ENCODE data around the gene VAV2.
"Not testable (repeated sequence)": the region's sequence is repeated elsewhere in the genome, so short reads cannot be mapped to it uniquely, and the experiment has no call there.

The VAV2 gene

DNA sequence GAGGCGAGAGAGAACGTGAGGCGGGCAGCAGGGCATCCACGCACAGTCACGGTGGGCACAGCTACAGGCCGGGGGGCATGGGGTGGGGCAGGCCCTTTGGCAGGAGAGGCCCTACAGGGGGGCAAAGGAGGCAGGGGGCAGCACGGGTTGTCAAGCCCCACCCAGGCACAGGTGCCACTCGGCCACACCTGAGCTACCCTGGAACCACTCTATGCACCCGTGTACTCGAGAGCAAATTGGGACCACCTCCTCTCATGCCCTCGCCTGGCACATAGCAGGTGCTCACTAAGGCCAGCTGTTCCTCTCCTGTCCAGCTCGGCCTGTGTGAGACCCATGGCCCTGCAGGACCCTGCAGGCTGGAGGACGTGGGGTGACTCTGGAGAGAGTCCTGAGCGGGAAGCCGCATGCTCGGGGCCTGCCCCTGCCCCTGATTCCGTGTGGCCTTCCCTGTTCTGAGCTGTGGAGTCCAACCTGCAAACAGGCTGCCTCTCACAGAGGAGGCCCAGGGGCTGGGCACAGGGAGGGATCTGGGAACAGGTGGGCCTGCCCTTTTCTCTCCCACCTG is 222.5 kb downstream of the VAV2 start:
- no peak for DNase-seq (ENCODE audit: low read depth in 2 of 2)

DNA sequence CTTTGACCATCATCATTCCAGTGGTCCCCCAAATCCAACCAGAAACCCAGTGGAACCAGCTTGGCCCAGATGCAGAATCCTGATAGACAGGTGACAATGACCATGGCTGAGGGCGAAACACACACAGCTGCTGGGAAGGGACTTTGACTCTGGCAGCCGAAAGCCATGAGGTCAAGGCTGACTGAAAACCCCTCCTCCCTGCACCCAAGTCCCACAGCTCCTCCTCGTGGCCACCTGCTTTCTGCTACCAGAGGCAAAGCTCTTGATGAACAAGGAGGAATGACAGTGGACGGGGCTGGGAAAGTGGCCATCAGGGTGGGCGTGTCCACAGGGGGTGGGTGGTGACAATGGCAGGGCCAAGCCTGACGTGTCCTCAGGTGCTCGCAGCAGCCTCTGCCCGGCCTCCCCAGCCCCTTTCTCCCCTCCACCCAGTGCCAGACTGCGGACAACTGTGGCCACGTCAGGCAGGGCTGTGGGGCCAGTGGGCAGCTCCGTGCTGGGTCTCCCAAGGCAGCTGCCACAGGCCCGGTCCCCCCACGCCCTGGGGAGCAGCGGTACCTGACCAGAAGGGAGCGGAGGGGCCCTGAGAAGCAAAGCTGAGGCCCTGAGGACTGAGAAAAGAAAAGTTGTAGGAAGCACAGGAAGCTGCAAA is 223.1 kb downstream of the VAV2 start:
- DNase-seq (ENCODE audit: low read depth in 2 of 2): no peak

DNA sequence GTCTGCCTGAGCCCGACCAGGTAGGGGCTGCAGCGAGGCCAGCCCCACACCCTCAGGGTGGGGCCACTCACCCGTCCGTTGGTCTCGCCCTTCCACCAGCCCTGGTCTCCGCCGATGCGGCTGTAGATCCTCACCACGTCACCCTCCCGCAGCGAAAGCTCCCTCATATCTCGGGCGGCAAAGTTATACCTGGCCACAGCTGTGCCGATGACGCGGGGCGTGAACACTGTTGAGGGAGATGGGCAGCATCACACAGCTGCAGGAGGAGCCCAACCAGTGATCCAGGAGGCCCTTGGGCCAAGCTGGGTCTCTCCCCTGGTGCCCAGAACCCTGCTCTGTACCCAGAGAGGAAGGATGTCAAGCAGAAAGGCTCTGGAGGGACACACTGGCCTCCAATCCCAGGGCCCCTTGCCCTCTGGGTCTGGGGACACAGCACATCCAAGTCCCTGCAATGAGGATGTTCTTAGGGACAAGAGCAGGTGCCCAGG is 223.7 kb downstream of the VAV2 start:
- no peak for DNase-seq (ENCODE audit: low read depth in 2 of 2)

DNA sequence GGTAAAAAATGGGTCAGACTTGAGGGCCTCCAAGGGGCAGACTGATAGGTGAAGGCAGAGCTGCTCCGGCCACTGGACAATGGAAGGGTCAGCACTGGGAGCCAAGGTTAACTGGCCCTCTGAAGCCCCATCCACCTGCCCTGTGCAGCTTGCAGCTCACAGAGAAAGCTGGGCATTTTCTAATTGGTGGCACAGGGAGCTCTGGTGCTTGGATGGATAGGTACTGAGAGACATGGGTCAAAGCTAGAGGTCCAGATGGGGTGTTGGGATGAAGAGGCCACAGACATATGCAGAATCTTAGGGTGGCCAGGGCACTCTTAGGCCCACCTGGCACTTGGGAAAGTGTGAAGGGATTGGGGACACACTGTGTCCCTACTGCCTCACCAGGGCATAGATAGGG is 224.5 kb downstream of the VAV2 start:
- no peak for DNase-seq (ENCODE audit: low read depth in 2 of 2)

DNA sequence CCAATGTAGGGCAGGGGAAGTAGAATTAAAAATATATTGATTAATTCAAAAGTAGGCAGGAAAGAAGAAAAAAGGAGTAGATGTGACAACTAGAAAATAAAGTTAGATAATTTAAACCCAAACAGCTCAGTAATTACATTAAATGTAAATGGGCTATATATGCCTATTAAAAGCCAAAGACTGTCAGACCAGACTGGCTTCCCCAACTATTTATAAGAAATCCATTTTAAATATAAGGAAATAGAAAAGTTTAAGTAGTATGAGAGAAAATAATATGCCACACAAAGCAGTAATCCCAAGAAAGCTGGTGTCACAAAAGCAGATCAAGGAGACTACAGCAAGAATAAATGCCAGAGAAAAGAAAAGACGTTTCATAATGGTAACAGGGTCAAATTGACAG is 225.1 kb downstream of the VAV2 start:
- no peak for DNase-seq (ENCODE audit: low read depth in 2 of 2)

DNA sequence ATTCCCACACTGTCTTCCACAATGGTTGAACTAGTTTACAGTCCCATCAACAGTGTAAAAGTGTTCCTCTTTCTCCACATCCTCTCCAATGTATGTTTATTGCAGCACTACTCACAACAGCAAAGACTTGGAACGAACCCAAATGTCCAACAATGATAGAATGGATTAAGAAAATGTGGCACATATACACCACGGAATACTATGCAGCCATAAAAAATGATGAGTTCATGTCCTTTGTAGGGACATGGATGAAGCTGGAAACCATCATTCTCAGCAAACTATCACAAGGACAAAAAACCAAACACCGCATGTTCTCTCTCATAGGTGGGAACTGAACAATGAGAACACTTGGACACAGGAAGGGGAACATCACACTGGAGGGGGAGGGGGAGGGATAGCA is 225.9 kb downstream of the VAV2 start:
- DNase-seq (ENCODE audit: low read depth in 2 of 2): not testable (repeated sequence)

DNA sequence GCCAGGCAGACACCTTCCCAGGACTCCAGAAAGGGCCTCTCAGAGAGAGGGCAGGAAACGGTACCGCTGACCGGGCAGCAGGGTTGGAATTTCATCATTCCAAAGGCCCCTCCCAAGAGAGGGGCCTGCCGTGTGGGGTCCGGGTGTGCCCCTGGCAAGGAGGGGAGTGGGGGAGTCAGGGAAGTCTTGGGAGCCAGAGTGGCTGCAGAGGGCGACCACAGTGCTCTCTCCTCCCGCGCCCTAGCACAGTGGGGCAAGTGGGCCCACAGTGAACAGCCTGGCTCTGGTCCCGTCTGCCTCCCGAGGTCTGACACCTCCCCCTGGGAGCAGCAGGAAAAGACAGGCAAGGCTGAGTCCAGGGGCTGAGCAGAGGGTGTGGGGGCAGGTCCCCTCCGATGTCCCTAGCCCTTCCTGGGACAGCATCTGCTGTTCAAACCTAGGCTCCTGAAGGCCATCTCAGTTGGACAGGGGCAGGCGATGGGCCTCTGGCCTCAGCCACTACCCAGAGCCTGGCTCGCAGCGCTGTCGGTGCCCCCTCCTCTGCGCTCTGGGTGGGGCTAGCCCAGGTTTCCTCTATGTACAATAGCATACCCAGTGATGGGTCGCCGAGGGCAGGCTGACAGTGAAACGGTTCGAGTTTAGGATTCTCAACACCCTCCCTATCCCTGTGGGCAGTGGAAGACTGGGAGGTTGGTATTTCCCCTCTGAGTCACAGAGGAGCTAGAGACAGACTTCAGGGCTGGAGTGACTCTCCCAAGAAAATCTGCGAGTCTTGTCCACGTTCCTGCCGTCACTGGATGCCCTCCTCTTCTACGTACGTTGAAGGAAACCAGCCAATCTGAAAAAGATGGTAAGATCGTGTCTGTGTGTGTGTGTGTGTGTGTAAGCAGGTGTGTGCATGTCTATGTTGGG is 228.6 kb downstream of the VAV2 start:
- no peak for DNase-seq (ENCODE audit: low read depth in 2 of 2)

DNA sequence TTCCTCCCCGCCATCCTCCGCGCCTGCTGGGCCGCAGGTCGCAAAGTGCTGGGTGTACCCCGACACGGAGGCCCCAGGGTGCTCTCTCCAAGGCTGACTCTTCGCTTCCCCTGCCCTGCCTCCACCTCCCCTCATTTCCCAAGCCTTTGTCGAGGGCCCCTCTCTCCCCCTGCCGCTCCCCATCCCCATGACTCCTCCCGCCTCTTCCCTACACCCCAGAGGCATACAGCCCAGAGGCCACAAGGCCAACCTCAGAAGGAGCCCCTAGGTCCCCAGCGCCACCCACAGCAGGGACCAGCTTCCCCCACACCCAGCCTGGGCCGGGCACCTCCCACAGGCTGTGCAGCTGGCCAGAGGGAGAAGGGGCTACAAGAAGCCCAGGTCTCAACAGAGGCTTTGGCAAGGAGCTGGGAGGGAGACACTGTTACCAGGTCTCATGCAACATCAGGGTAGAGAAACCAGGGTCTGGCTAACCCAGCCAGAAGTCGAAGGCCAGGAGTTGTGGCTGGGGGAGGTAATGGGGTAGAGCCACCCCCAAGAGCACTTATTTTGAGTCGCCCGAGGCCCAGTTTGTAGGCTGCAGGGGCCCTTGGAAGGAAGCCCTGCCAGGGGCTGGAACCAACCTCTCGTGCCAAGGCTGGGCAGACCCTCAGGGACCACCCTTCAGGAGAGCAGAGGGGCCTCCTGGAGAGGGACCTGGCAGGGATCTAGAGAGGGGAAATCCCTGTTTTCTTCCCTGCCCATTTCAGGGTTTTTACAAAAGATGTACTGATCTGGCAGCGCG is 229.4 kb downstream of the VAV2 start:
- DNase-seq (ENCODE audit: low read depth in 2 of 2): no peak

DNA sequence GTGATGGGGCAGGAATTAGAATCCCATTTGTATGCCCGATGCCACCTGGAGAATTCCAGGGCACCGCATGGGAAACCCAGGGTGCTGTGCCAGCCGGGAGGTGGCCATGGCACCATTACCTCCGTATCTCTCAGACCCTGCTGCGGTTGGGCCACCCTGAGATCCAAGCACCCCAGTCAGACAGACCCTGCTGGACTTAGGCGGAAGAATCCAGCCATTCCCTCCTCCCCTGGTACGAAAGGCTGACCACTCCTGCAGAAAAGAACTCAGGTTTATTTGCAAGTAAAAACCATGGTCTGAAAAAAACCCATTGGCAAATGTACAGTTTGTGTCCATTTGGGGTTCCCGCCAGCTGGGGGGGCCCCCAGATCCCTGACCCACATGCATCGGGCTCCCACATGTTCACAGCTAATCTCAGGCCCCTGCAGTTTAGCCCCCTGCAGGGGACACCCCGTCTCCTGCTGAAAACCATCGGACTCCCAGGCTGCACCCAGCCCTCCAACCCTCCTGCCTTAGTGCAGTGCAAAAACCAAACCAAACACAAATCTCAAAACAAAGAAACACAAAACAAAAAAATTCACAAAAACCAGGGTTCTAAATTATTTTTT is 230.4 kb downstream of the VAV2 start:
- DNase-seq (ENCODE audit: low read depth in 2 of 2): no peak

DNA sequence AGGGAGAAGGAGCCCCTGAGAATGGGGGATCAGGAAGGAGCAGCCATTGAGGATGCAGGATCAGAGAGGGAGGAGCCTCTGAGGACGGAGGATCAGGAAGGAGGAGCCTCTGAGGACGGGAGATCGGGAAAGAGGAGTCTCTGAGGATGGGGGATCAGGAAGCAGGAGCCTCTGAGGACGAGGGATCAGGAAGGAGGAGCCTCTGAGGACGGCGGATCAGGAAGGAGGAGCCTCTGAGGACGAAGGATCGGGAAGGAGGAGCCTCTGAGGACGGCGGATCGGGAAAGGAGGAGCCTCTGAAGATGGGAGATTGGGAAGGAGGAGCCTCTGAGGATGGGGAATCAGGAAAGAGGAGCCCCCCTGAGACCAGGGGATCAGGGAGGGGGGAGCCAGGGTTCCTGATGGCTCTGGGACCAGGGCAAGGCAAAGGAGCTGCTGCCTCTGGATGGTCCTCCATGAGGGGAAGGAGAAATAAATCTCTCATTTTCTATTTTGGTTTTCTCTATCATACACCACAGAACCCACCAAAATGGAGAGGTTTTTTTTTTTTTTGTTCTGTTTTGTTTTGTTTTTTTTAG is 231.3 kb downstream of the VAV2 start:
- no peak for DNase-seq (ENCODE audit: low read depth in 2 of 2)

DNA sequence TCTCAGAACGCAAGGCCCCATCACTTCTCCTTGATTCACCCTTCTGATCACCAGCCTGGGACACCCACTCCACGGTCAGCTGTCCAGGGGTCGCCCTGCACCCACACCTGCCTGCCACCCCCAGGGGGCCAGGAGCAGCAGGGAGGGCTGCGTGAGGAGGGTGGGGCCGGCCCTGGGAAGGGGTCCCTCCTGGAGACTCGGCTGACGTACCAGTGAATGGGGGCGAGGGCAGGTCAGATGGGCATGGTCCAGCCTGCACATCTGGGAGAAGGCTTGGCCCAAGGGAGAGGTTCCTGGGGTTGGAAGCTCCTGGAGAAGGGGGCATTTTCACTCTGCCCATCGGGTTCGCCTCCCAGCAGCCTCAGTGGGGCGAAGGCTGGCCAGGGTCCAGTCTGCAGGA is 232.2 kb downstream of the VAV2 start:
- no peak for DNase-seq (ENCODE audit: low read depth in 2 of 2)

DNA sequence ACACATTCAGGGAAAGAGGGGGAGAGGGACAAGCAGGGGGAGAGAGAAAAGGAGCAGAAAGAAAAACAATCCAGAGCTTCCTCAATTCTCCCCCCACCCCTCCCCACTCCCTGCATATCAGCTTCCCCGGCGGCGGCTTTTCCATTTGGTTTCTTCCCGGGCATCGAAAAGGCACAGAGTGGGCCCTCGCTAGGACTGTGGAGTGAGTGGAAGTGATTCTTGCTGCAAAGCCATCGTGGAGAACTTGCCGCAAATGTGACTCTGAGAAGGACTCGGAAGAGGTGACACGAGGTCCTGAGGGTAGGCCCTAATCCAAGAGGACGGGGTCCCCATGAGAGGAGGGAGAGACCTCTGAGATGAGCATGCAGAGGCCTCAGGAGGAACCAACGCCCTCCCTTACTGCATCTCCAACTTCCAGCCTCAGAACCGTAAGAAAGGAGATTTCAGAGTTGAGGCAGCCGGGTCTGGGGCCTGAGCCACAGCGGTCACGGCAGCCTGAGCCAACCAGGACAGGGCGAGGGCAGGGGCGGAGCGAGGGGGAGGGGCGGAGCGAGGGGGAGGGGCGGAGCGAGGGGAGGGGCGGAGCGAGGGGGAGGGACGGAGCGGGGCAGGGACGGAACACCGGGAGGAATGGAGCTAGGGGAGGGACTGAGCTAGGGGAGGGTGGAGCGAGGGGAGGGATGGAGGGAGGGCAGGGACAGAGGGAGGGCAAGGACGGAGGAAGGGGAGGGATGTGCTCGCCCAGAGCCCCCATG is 232.8 kb downstream of the VAV2 start:
- DNase-seq (ENCODE audit: low read depth in 2 of 2): no peak

DNA sequence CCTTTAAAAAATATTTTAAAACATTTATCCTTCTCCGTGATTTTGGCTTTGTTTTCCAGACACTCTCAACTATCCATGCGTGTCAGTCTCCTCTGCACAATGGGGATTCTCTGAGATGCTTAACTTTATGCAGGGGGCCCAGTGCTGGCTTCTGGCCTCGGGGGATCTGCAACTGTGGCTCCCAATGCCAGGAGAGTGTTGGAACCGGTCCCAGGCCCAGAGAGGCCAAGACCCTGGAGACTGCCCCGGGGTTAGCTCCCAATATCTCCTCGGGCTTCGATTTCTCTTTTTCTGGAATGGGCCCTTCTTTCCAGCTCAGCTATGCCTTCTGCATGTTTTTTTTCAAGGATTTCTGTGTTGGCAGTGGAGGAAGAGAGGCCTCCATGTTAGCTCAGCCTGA is 233.9 kb downstream of the VAV2 start:
- DNase-seq (ENCODE audit: low read depth in 2 of 2): no peak

DNA sequence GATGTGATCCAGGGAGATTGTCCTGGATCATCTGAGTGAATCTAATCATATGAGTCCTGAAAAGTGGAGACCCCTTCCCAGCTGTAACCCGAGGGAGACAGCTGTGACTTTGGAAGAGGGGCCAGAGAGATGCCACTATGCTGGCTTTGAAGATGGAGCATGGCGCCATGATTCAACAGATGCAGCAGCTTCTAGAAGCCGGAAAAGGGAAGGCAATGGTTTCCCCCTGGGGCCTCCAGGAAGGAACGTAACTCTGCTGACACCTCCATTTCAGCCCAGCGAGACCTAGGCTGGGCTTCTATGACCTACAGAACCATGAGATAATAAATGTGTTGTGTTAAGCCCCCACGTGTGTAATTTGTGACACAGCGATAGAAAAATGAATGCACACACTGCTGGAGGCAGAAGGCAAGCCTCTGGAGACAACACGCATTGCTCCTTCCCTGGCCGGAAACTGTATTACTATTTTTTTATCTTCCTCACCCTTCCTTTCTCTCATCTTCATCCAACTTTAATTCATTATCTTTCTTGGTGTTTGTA is 237.4 kb downstream of the VAV2 start:
- no peak for DNase-seq (ENCODE audit: low read depth in 2 of 2)

DNA sequence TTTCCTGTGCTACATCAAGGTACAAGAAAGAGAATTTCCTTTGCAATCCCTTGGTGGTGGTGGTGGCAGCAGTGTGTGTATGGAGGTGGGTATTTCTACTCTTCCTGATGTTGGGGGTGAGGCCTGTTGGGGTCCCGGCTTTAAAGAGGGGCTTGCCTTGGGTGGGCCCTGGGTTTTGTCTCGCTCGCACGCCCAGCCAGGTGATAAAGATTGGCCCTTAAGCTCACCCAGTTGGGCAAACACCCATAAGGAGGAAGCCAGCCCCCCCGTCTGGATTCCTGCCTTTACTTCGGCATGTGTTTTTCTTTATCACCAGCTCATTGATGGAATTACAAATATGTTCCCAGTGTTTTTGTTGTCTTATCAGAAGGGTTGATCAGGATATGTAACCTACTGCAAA is 237.9 kb downstream of the VAV2 start:
- no peak for DNase-seq (ENCODE audit: low read depth in 2 of 2)

DNA sequence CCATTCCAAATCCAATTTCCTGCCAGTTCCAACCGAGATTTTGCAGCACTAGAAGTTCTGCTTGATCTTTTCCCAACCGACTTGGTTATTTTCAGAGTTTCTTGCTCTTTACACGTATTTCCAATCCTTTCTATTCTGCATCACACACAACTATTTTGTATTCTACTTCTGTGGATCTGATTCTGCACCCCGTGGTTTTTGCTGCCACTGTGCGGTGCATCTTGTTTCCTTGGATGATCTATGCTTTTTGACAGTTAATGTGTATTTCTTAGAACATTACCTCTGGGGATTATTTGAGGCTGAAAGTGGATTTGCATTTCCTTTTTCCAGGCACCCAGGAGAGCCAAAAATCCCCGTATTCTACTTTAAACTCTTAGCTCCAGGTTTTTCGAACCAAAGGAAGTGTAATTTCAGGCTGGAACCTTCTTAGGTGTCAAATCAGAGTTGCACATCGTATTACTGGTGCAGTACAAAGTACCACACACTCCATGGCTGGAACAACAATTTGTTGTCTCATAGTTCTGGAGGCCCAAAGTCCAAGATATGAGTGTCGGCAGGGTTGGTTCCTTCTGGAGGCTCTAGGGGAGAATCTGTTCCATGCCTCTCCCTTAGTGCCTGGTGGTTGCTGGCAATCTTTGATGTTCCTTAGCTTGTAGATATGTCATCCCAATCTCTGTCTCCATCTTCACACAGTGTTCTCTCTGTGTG is 239.2 kb downstream of the VAV2 start:
- no peak for DNase-seq (ENCODE audit: low read depth in 2 of 2)

DNA sequence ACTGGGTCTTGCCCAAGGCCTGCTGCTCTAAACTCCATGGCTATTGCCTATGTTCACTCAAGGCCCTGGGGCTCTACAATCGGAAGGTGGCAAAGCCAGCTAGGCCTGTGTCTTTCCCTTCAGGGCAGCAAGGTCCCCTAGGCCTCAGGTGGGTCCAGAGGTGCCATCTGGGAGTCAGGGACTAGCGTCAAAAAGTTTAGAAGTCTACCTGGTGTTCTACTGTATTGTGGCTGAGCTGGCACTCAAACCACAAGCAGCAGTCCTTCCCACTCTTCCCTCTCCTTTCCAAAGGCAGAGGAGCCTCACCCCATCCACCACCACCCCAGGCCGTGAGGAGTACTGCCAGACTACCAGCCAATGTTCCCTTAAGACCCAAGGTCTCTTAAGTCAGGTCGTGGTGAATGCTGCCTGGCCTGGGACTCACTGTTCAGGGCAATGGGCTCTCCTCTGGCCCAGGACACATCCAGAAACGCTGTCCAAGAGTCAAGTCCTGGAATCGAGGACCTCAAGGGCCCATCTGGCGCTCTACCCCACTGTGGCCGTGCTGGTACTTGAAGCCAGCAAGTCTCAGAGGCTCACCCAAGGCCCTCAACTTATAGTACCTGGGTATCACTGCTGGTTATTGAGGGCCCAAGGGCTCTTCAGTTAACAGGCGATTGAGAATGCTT is 241.0 kb downstream of the VAV2 start:
- no peak for DNase-seq (ENCODE audit: low read depth in 2 of 2)

DNA sequence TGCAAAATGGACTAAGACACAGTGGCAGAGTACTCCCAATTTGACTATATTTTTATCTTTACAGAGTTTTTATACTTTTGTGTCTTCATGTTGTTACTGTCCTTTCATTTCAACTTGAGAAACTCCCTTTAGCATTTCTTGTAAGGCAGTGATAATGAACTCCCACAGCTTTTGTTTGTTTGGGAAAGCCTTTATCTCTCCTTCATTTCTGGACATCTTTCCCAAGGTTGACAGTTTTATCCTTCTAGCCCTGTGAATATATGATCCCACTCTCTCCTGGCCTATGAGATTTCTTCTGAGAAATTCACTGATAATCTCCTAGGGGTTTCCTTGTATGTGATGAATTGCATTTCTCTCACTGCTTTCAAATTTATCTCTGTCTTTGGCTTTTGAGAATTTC is 244.8 kb downstream of the VAV2 start:
- DNase-seq (ENCODE audit: low read depth in 2 of 2): no peak

DNA sequence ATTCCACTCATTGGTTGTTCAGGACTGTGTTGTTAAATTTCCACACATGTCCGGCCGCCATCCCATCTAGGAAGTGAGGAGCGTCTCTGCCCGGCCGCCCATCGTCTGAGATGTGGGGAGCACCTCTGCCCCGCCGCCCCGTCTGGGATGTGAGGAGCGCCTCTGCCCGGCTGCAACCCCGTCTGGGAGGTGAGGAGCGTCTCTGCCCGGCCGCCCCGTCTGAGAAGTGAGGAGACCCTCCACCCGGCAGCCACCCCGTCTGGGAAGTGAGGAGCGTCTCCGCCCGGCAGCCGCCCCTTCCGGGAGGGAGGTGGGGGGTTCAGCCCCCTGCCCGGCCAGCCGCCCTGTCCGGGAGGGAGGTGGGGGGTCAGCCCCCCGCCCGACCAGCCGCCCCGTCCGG is 247.6 kb downstream of the VAV2 start:
- not testable (repeated sequence) for DNase-seq (ENCODE audit: low read depth in 2 of 2)

Data from stimulated activated CD8-positive, alpha-beta memory T cell treated with anti-CD3 and anti-CD28 coated beads, Interleukin-2, amount 100 ng/mL, for 1 hour (primary cell).